NB4 (cell line): Measurements from ENCODE around the gene KRTAP6-1.

ENCODE experiments used
- MAX ChIP-seq: IDR thresholded peaks from 2 replicates; pipeline ENCODE4 v1.6.1; 2011; ENCODE audit warnings: low read depth, low read length
- MYC ChIP-seq: IDR thresholded peaks from 2 replicates; pipeline ENCODE4 v1.6.1; 2011; ENCODE audit warnings: low read depth, low read length
- POLR2A ChIP-seq: IDR thresholded peaks from 2 replicates; pipeline ENCODE4 v1.6.1; 2011; ENCODE audit warnings: mild to moderate bottlenecking; ENCODE audit not compliant: insufficient read length; ENCODE audit errors: extremely low read depth
- TF ChIP-seq, protein P1 (sequence below): IDR thresholded peaks from one replicate; pipeline ENCODE4 v1.5.1; 2012; ENCODE audit warnings: low read depth, low read length

DNA sequence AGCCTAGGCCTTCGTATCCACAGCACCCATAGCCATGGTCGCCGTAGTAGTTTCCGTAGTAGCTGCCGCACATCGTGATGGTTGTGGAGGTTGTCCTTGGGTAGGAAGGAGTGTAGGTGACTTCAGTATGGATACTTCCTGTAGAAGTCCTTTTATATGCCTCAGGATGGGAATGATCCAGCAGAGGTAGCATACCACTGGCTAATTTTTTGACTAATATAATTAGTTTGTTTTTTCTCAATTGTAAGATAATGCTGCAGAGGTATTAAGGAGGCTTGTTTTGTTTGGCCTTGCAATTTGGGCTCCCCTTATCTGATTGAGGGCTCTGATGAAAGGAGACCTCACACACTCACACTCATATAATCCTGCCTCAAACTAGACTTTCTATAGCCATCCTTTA, 14.9 kb downstream of the KRTAP6-1 start, which contains the start of gene KRTAP6-2:
- TF ChIP-seq POLR2A = no peak
- TF ChIP-seq, protein P1, sequence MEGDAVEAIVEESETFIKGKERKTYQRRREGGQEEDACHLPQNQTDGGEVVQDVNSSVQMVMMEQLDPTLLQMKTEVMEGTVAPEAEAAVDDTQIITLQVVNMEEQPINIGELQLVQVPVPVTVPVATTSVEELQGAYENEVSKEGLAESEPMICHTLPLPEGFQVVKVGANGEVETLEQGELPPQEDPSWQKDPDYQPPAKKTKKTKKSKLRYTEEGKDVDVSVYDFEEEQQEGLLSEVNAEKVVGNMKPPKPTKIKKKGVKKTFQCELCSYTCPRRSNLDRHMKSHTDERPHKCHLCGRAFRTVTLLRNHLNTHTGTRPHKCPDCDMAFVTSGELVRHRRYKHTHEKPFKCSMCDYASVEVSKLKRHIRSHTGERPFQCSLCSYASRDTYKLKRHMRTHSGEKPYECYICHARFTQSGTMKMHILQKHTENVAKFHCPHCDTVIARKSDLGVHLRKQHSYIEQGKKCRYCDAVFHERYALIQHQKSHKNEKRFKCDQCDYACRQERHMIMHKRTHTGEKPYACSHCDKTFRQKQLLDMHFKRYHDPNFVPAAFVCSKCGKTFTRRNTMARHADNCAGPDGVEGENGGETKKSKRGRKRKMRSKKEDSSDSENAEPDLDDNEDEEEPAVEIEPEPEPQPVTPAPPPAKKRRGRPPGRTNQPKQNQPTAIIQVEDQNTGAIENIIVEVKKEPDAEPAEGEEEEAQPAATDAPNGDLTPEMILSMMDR = no peak
- TF ChIP-seq MYC = no peak
- no peak for TF ChIP-seq MAX
